Fibroblast of lung (primary cell): ENCODE results near the gene TARBP1. TPM values are rescaled to one million over a fixed set of nuclear protein-coding genes. Genes with fewer than 3 reads are reported as not detected.
"Not testable (repeated sequence)": the region's sequence is repeated elsewhere in the genome, so short reads cannot be mapped to it uniquely, and the experiment has no call there.

Experiments
- DNase-seq, 2 donors: peaks; one replicate each; pipeline versions ENCODE4 v3.0.0 to v3.0.0-alpha.2; 2010; ENCODE audit warnings: low read depth in 2 of 2
- H2AFZ ChIP-seq: 2 replicates; pipeline ENCODE4 v1.5.1; 2012; ENCODE audit warnings: low read length, control low read depth, inconsistent platforms
- H3K27ac ChIP-seq: 2 replicates; pipeline ENCODE4 v1.5.1; 2011; ENCODE audit warnings: low read length, control low read depth; ENCODE audit not compliant: insufficient read depth
- H3K27me3 ChIP-seq: 2 replicates; pipeline ENCODE4 v1.5.1; 2011; ENCODE audit warnings: mild to moderate bottlenecking, low read length; ENCODE audit not compliant: control insufficient read depth, insufficient read depth
- H3K36me3 ChIP-seq: 2 replicates; pipeline ENCODE4 v1.5.1; 2011; ENCODE audit warnings: low read length; ENCODE audit not compliant: control insufficient read depth, insufficient read depth
- H3K4me1 ChIP-seq: 2 replicates; pipeline ENCODE4 v1.5.1; 2011; ENCODE audit warnings: low read length; ENCODE audit not compliant: control insufficient read depth, insufficient read depth; ENCODE audit errors: extremely low read depth
- H3K4me2 ChIP-seq: 2 replicates; pipeline ENCODE4 v1.5.1; 2011; ENCODE audit warnings: low read length, control low read depth; ENCODE audit not compliant: insufficient read depth; ENCODE audit errors: extremely low read depth
- H3K4me3 ChIP-seq, 4 experiments: fragments of 200-600 bp in 1 of 4; sonication (generic) in 1 of 4; replicated peaks in 1 of 4; 2 replicates each; pipeline ENCODE4 v1.5.1; 2011 to 2016; ENCODE audit warnings: low read length in 4 of 4, low read depth in 3 of 4, mild to moderate bottlenecking in 3 of 4, control low read depth in 2 of 4, inconsistent platforms in 1 of 4, mixed read lengths in 1 of 4; ENCODE audit not compliant: insufficient read depth in 1 of 4; ENCODE audit errors: control extremely low read depth in 1 of 4
- H3K79me2 ChIP-seq: 2 replicates; pipeline ENCODE4 v1.5.1; 2012; ENCODE audit warnings: mild to moderate bottlenecking, low read length, inconsistent platforms; ENCODE audit not compliant: control insufficient read depth, insufficient read depth
- H3K9ac ChIP-seq: 2 replicates; pipeline ENCODE4 v1.5.1; 2011; ENCODE audit warnings: mild to moderate bottlenecking, low read length, control low read depth; ENCODE audit not compliant: insufficient read depth
- H3K9me3 ChIP-seq: 2 replicates; pipeline ENCODE4 v1.5.1; 2012; ENCODE audit warnings: low read depth, low read length; ENCODE audit not compliant: control insufficient read depth, insufficient read depth
- H4K20me1 ChIP-seq: 2 replicates; pipeline ENCODE4 v1.5.1; 2011; ENCODE audit warnings: low read length; ENCODE audit not compliant: control insufficient read depth, insufficient read depth; ENCODE audit errors: extremely low read depth
- EZH2 ChIP-seq: IDR thresholded peaks from 2 replicates; pipeline ENCODE4 v1.5.1; 2012; ENCODE audit warnings: low read length, control low read depth, mild to moderate bottlenecking; ENCODE audit errors: missing control alignments
- polyA plus RNA-seq, 2 donors: library from polyadenylated mRNA; depleted of rRNA in 1 of 2; stranded (reverse) in 1 of 2; unstranded in 1 of 2; fragments of >200 nt; gene quantifications; 2 replicates each; pipeline ENCODE4 v1.2.1, GENCODE V29; 2011 to 2012; ENCODE audit warnings: missing spikeins in 1 of 2
- total RNA-seq: library from RNA; depleted of rRNA; stranded (reverse); fragments of >200 nt; gene quantifications from 2 replicates; pipeline ENCODE4 v1.2.1, GENCODE V29; 2014
- TF ChIP-seq, protein P1 (sequence below), 2 donors: IDR thresholded peaks in 1 of 2; conservative IDR thresholded peaks in 1 of 2; 1 replicate in 1 of 2; 2 replicates in 1 of 2; pipeline ENCODE4 v1.5.1; 2011 to 2012; ENCODE audit warnings: low read length in 2 of 2, control low read depth in 1 of 2, inconsistent platforms in 1 of 2, low read depth in 1 of 2, mild to moderate bottlenecking in 1 of 2

TARBP1 gene
- total and polyA plus RNA-seq, 2 donors (not counting 1 experiment from before 2014, with no cell fraction given), result 11.6 to 20.6 TPM

DNA sequence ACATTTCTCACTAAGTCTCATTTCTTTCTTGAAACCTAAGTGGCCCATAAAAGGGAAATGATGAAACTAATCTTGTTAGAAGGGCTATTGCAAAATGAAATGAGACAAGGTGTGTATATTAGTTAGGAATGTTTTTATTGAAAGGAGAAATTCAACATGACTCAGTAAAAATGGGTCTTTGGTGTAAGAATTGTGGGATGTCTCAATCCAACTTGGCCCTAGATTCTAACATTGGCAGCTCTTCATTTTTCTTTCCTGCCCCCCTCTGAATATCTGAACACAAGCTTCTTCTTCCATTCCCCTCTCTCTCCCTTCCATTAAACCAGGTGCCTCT is 26.8 kb upstream of the TARBP1 start:
- H3K36me3 ChIP-seq, result no peaks in the 10 kb centered on the region
- no peak overlapping the region for H2AFZ ChIP-seq
- H4K20me1 ChIP-seq, result no peaks in the 10 kb centered on the region
- no peak overlapping the region for H3K9ac ChIP-seq
- H3K9me3 ChIP-seq, result no peaks in the 10 kb centered on the region
- H3K79me2 ChIP-seq, result no peaks in the 10 kb centered on the region
- no peaks in the 10 kb centered on the region for H3K27me3 ChIP-seq
- H3K4me2 ChIP-seq, result no peak overlapping the region
- peak; percentile 74 to 84 for DNase-seq
- H3K27ac ChIP-seq, result no peak overlapping the region
- peaks cover 6% of the 10 kb centered on the region for H3K4me1 ChIP-seq
- no peak for TF ChIP-seq EZH2
- TF ChIP-seq, protein P1, sequence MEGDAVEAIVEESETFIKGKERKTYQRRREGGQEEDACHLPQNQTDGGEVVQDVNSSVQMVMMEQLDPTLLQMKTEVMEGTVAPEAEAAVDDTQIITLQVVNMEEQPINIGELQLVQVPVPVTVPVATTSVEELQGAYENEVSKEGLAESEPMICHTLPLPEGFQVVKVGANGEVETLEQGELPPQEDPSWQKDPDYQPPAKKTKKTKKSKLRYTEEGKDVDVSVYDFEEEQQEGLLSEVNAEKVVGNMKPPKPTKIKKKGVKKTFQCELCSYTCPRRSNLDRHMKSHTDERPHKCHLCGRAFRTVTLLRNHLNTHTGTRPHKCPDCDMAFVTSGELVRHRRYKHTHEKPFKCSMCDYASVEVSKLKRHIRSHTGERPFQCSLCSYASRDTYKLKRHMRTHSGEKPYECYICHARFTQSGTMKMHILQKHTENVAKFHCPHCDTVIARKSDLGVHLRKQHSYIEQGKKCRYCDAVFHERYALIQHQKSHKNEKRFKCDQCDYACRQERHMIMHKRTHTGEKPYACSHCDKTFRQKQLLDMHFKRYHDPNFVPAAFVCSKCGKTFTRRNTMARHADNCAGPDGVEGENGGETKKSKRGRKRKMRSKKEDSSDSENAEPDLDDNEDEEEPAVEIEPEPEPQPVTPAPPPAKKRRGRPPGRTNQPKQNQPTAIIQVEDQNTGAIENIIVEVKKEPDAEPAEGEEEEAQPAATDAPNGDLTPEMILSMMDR (conservative IDR thresholded peaks at IDR 0.05 in 1 of 2, IDR thresholded peaks at IDR 0.05 in 1 of 2; ENCODE audit: low read depth in 1 of 2, low read length in 2 of 2), result no peak
- H3K4me3 ChIP-seq, result no peak overlapping the region

DNA sequence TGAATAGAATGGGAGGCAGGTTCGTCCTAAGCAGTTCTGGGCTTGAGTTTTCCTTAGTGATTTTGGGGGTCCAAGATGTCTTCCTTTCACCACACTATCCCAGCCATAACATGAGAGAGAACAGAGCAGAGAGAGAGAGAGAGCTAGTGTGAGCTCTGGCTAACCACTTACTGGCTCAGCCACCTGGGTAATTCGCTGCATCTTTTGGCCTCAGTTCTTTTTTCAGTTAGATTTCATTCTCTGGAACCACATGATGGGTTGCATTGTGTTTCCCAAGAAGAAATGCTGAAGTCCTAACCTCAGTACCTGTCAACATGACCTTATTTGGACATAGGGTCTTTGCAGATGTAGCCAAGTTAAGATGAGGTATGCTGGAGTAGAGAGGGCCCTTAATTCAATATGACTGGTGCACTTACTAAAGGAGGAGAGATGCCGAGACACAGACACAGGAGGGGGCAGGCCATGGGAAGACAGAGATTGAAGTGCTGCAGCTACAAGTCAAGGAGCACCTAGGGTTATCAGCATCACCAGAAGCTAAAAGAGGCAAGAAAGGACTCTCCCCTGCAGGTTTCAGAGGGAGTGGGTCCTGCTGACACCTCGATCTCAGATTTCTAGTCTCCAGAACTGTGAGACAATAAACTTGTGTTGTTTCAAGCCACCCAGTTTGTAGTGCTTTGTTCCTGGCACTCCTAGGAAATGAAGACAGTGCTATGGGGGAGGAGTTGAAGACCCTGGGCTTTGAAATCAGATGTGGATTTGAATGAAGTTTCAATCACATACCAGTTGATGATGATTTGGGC is 26.2 kb upstream of the TARBP1 start:
- no peak overlapping the region for H3K4me2 ChIP-seq
- H3K79me2 ChIP-seq, result no peaks in the 10 kb centered on the region
- no peak overlapping the region for H2AFZ ChIP-seq
- H3K27me3 ChIP-seq, result no peaks in the 10 kb centered on the region
- H3K36me3 ChIP-seq, result no peaks in the 10 kb centered on the region
- H4K20me1 ChIP-seq, result no peaks in the 10 kb centered on the region
- no peak overlapping the region for H3K4me3 ChIP-seq
- no peaks in the 10 kb centered on the region for H3K9me3 ChIP-seq
- no peak overlapping the region for H3K27ac ChIP-seq
- no peak for TF ChIP-seq EZH2
- TF ChIP-seq, protein P1 (conservative IDR thresholded peaks at IDR 0.05 in 1 of 2, IDR thresholded peaks at IDR 0.05 in 1 of 2; ENCODE audit: low read depth in 1 of 2, low read length in 2 of 2), result no peak
- H3K9ac ChIP-seq, result no peak overlapping the region
- H3K4me1 ChIP-seq, result peaks cover 8% of the 10 kb centered on the region
- no peak for DNase-seq

DNA sequence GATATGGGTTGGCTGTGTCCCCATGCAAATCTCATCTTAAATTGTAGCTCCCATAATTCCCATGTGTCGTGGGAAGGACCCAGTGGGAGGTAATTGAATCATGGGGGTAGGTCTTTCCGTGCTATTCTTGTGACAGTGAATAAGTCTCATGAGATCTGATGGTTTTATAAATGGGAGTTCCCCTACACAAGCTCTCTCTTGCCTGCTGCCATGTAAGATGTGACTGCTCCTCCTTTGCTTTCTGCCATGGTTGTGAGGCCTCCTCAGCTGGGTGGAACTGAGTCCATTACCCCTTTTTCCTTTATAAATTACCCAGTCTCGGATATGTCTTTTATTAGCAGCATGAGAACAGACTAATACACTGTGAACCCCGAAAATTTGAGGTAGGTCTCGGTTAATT is 25.3 kb upstream of the TARBP1 start:
- not testable (repeated sequence) for H3K27me3 ChIP-seq, H3K9me3 ChIP-seq, H4K20me1 ChIP-seq, H3K4me3 ChIP-seq, H3K79me2 ChIP-seq, H3K4me2 ChIP-seq, H3K9ac ChIP-seq, DNase-seq, H3K27ac ChIP-seq, H2AFZ ChIP-seq, H3K36me3 ChIP-seq
- H3K4me1 ChIP-seq, result peaks cover 11% of the 10 kb centered on the region
